Sigmoid colon (tissue), 4 donors: Measurements from ENCODE around the gene MYH11.
"Not testable (repeated sequence)": the region's sequence is repeated elsewhere in the genome, so short reads cannot be mapped to it uniquely, and the experiment has no call there.

Experiments
- CTCF ChIP-seq, 4 experiments: fragments of 450-650 bp in 3 of 4; fragments of 200-600 bp in 1 of 4; IDR thresholded peaks; one replicate each; pipeline ENCODE4 v1.5.1; 2016 to 2019; ENCODE audit warnings: antibody characterized with exemption in 4 of 4, mild to moderate bottlenecking in 3 of 4, moderate library complexity in 2 of 4
- EP300 ChIP-seq, 4 donors: sonication (generic); formaldehyde crosslinking; IDR thresholded peaks; one replicate each; pipeline ENCODE4 v1.6.1; 2017; ENCODE audit warnings: antibody characterized with exemption in 4 of 4
- POLR2A ChIP-seq, 2 donors: fragments of 450-650 bp; IDR thresholded peaks; one replicate each; pipeline ENCODE4 v1.6.1; 2016; ENCODE audit warnings: antibody characterized with exemption in 2 of 2, mild to moderate bottlenecking in 2 of 2, moderate library complexity in 2 of 2

GRCh38 chr16:15692508-15692907 lies 164.3 kb downstream of the MYH11 start:
- not testable (repeated sequence) for TF ChIP-seq POLR2A, CTCF, EP300 (IDR thresholded peaks at IDR 0.05)
